ENCODE results near the gene PXDN.
"Not testable (repeated sequence)": the region's sequence is repeated elsewhere in the genome, so short reads cannot be mapped to it uniquely, and the experiment has no call there.

PXDN gene

GRCh38 chr2:1727796-1728474, 16.4 kb downstream of the PXDN start:
- TF ChIP-seq EZH2phosphoT487 (IDR thresholded peaks at IDR 0.05; ENCODE audit: borderline replicate concordance, low read length) (no peak), CTCF (IDR thresholded peaks at IDR 0.05; ENCODE audit: low read depth, low read length, poor library complexity, severe bottlenecking) (no peak)
- H3K27me3 ChIP-seq (ENCODE audit: control insufficient read depth, low read length): no peaks in the 10 kb centered on the region
- peaks cover 5% of the 10 kb centered on the region; the same call in 1 of the 2 replicates for H3K9me3 ChIP-seq (ENCODE audit: control insufficient read depth, insufficient read depth, low read length)
- H3K4me3 ChIP-seq (ENCODE audit: low read length): no peak overlapping the region
- H3F3A ChIP-seq (ENCODE audit: control insufficient read depth, insufficient read depth): no peaks in the 10 kb centered on the region
- H3K36me3 ChIP-seq (ENCODE audit: control insufficient read depth, low read length): no peaks in the 10 kb centered on the region
- no peak overlapping the region for H3K27ac ChIP-seq (ENCODE audit: low read depth, low read length)
- H3K4me1 ChIP-seq (ENCODE audit: control insufficient read depth, low read length): no peaks in the 10 kb centered on the region
- H3K4me2 ChIP-seq (ENCODE audit: low read length): no peak overlapping the region
- H3K79me2 ChIP-seq (ENCODE audit: control insufficient read depth, low read length): no peaks in the 10 kb centered on the region
- no peaks in the 10 kb centered on the region for H4K20me1 ChIP-seq (ENCODE audit: control insufficient read depth, insufficient read depth, low read depth, low read length)
- no peaks in the 10 kb centered on the region for H3K9me2 ChIP-seq (replicated peaks; ENCODE audit: control insufficient read depth, low read length)

GRCh38 chr2:1727101-1727771, 17.1 kb downstream of the PXDN start:
- no peaks in the 10 kb centered on the region for H3K27me3 ChIP-seq (ENCODE audit: control insufficient read depth, low read length)
- H3K4me1 ChIP-seq (ENCODE audit: control insufficient read depth, low read length): no peaks in the 10 kb centered on the region
- no peak overlapping the region for H3K4me3 ChIP-seq (ENCODE audit: low read length)
- H4K20me1 ChIP-seq (ENCODE audit: control insufficient read depth, insufficient read depth, low read depth, low read length): no peaks in the 10 kb centered on the region
- no peaks in the 10 kb centered on the region for H3K36me3 ChIP-seq (ENCODE audit: control insufficient read depth, low read length)
- H3K79me2 ChIP-seq (ENCODE audit: control insufficient read depth, low read length): no peaks in the 10 kb centered on the region
- no peak for TF ChIP-seq EZH2phosphoT487 (IDR thresholded peaks at IDR 0.05; ENCODE audit: borderline replicate concordance, low read length)
- no peak for TF ChIP-seq CTCF (IDR thresholded peaks at IDR 0.05; ENCODE audit: low read depth, low read length, poor library complexity, severe bottlenecking)
- peaks cover 5% of the 10 kb centered on the region; the same call in 1 of the 2 replicates for H3K9me3 ChIP-seq (ENCODE audit: control insufficient read depth, insufficient read depth, low read length)
- no peak overlapping the region for H3K4me2 ChIP-seq (ENCODE audit: low read length)
- no peak overlapping the region for H3K27ac ChIP-seq (ENCODE audit: low read depth, low read length)
- no peaks in the 10 kb centered on the region for H3K9me2 ChIP-seq (replicated peaks; ENCODE audit: control insufficient read depth, low read length)
- no peaks in the 10 kb centered on the region for H3F3A ChIP-seq (ENCODE audit: control insufficient read depth, insufficient read depth)

- no peak overlapping the region for H3K4me2 ChIP-seq (ENCODE audit: low read length)
- no peaks in the 10 kb centered on the region for H3F3A ChIP-seq (ENCODE audit: control insufficient read depth, insufficient read depth)
- H3K9me3 ChIP-seq (ENCODE audit: control insufficient read depth, insufficient read depth, low read length): peaks cover 5% of the 10 kb centered on the region; the same call in 1 of the 2 replicates
- no peak overlapping the region for H3K27ac ChIP-seq (ENCODE audit: low read depth, low read length)
- no peaks in the 10 kb centered on the region for H3K79me2 ChIP-seq (ENCODE audit: control insufficient read depth, low read length)
- H3K9me2 ChIP-seq (replicated peaks; ENCODE audit: control insufficient read depth, low read length): no peaks in the 10 kb centered on the region
- no peaks in the 10 kb centered on the region for H3K27me3 ChIP-seq (ENCODE audit: control insufficient read depth, low read length)
- TF ChIP-seq EZH2phosphoT487 (IDR thresholded peaks at IDR 0.05; ENCODE audit: borderline replicate concordance, low read length) (no peak), CTCF (IDR thresholded peaks at IDR 0.05; ENCODE audit: low read depth, low read length, poor library complexity, severe bottlenecking) (no peak)
- no peaks in the 10 kb centered on the region for H3K36me3 ChIP-seq (ENCODE audit: control insufficient read depth, low read length)
- no peaks in the 10 kb centered on the region for H3K4me1 ChIP-seq (ENCODE audit: control insufficient read depth, low read length)
- no peaks in the 10 kb centered on the region for H4K20me1 ChIP-seq (ENCODE audit: control insufficient read depth, insufficient read depth, low read depth, low read length)
- no peak overlapping the region for H3K4me3 ChIP-seq (ENCODE audit: low read length)
These were observed 17.8 kb downstream of the PXDN start for GRCh38 chr2:1726558-1726957.

- not testable (repeated sequence) for H3K27me3 ChIP-seq (ENCODE audit: control insufficient read depth, low read length); H3K4me2 ChIP-seq (ENCODE audit: low read length); H3K27ac ChIP-seq (ENCODE audit: low read depth, low read length); H3K79me2 ChIP-seq (ENCODE audit: control insufficient read depth, low read length); H3K4me1 ChIP-seq (ENCODE audit: control insufficient read depth, low read length); H3K9me3 ChIP-seq (ENCODE audit: control insufficient read depth, insufficient read depth, low read length); H3K36me3 ChIP-seq (ENCODE audit: control insufficient read depth, low read length); H4K20me1 ChIP-seq (ENCODE audit: control insufficient read depth, insufficient read depth, low read depth, low read length); H3K9me2 ChIP-seq (replicated peaks; ENCODE audit: control insufficient read depth, low read length); H3K4me3 ChIP-seq (ENCODE audit: low read length); H3F3A ChIP-seq (ENCODE audit: control insufficient read depth, insufficient read depth)
These were observed 20.0 kb downstream of the PXDN start for GRCh38 chr2:1724351-1724750.

Measured in DOHH2 (cell line).